ENCODE results near the gene ARL2.

DNA sequence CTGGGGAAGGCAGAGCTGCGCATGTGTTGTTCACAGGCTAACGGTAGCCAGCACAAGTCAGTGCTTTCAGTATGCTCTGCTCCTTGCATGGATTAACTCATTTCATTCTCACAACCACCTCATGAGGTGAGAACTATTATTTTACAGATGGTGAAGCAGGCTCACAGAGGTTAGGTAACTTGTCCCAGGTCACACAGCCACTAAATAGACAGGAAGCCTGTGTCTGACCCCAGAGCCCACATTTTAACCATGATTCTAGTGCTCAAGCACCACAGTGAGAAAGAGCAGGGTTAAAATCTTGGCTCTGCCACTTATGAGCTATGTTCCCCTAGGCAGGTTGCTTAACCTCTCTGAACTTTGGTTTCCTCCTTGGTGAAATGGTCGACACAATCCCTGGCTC lies 7.0 kb downstream of the ARL2 start:
- TF ChIP-seq EZH2 (IDR thresholded peaks at IDR 0.05; ENCODE audit: insufficient read depth, poor library complexity, severe bottlenecking) = no peak
- no peak for TF ChIP-seq EZH2phosphoT487 (IDR thresholded peaks at IDR 0.05; ENCODE audit: insufficient read depth, low read depth)
